GM12873 (cell line): ENCODE results near the gene PVALB.

Experiments used
- CTCF ChIP-seq: IDR thresholded peaks from 2 replicates; pipeline ENCODE4 v1.5.1; 2012; ENCODE audit warnings: low read depth, mild to moderate bottlenecking, moderate library complexity, low read length, control low read depth; ENCODE audit not compliant: insufficient read depth; ENCODE audit errors: missing control alignments

Gene PVALB

GRCh38 chr22:36840106-36840505 lies 23.3 kb upstream of the PVALB start:
- no peak for TF ChIP-seq CTCF

- TF ChIP-seq CTCF: no peak
These were observed 22.7 kb upstream of the PVALB start for GRCh38 chr22:36839356-36840073.

GRCh38 chr22:36838119-36839030 lies 21.5 kb upstream of the PVALB start:
- TF ChIP-seq CTCF: no peak

- no peak for TF ChIP-seq CTCF
These were observed 19.1 kb upstream of the PVALB start for GRCh38 chr22:36835903-36836302.

- TF ChIP-seq CTCF: no peak
These were observed 16.2 kb upstream of the PVALB start for GRCh38 chr22:36833073-36833472.

DNA sequence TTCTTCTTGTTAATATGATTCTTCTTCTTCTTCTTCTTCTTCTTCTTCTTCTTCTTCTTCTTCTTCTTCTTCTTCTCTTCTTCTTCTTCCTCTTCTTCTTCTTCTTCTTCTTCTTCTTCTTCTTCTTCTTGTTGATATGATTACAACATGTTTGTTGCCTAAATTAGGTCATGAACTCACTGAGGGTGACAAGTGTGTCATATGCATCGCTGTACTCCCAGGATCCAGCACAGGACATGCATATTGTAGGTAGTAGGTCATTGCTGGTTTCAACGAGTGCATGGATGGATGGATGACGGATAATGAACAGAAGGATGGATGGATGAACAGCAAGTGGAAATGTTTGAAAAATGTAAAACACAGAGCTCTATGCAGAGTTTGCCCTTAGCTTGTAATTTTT lies 14.9 kb upstream of the PVALB start:
- no peak for TF ChIP-seq CTCF

DNA sequence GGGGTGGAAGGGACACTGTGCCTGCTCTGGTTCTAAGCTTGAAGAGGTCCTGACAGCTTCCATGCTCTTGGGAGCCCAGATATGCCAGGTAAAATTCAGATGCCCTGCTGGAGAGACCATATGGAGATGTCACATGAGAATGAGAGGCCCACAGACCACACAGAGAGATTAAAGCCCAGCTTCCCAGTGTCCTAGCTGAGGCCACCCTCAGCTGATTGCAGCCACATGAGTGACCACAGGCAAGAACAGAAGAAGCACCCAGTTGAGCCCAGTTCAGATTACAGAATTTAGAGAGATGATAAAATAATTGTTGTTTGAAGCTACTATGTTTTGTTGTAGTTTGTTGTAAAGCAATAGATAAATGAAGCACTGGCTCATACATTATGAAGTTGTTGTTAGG lies 14.4 kb upstream of the PVALB start:
- no peak for TF ChIP-seq CTCF
